HK-2 (cell line): ENCODE data around the gene NDOR1.
"Not testable (repeated sequence)": the region's sequence is repeated elsewhere in the genome, so short reads cannot be mapped to it uniquely, and the experiment has no call there.

Experiments
- DNase-seq: peaks from one replicate; pipeline ENCODE4 v3.0.0-alpha.2; 2018; ENCODE audit not compliant: unreplicated experiment

Gene NDOR1

DNA sequence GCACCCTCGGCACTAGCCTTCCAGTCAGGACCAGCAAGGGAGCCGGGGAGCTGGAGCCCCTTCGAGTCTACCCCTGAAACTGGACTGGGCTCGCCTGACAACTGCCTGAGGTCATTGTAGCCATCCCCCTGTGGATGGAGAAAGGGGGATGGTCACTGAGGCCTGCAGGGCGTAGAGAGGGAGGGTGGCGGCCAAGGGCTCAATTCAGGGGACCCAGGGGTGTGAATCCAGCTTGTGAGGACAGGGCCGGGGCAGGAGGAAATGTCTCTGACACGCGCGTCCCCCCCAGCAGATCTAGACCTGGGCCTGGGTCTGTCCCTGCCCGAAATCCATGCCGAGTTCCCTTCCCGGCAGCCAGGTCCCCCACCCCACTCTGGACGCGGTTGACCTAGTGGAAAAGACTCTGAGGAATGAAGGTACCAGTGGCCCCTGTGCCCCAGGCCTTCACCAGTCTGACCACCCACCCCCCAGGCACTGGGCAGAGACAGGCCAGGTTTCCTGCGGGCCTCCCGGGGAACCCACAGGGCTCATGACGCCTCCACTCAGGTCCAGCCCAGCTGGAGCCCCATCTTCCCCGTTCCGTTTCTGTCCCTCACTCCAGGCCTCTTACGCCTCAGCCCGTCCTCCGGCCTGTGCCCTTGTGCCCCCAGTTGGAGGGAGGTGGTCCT lies 26.0 kb downstream of the NDOR1 start:
- no peak for DNase-seq

DNA sequence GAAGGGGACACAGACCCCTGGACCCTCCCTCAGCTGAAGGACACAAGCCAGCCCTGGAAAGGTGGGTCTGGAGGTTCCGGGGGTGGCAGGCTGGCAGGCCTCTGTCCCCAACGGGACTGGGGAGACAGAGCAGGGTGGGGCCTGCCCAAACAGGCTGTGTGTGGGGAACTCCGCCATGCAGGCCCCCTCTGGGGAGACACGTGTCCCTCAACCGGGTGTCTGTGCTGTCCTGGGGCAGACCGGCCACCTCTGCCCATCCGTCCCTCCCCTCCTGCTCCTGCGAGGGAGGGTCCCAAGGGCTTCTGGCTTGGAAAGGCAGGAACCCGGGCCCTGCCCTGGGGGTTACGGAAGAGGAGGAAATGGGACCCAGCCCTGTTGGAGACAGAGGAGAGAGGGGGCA lies 26.6 kb downstream of the NDOR1 start:
- no peak for DNase-seq

DNA sequence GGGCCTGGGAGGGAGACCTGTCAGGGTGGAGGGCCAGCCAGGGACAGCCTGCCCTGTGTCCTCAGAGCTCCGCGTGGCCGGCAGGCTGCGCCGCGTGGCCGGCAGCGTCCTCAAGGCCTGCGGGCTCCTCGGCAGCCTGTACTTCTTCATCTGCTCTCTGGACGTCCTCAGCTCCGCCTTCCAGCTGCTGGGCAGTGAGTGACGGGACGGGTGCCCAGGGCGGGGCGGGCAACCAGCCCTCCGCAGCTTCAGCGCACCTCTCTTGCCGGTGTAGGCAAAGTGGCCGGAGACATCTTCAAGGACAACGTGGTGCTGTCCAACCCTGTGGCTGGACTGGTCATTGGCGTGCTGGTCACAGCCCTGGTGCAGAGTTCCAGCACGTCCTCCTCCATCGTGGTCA lies 27.0 kb downstream of the NDOR1 start:
- no peak for DNase-seq

- no peak for DNase-seq
Measured at GRCh38 chr9:137233143-137233980, 27.9 kb downstream of the NDOR1 start.

GRCh38 chr9:137234055-137234697 lies 28.7 kb downstream of the NDOR1 start:
- DNase-seq, result no peak

GRCh38 chr9:137234758-137235423 lies 29.4 kb downstream of the NDOR1 start:
- DNase-seq, result no peak

DNA sequence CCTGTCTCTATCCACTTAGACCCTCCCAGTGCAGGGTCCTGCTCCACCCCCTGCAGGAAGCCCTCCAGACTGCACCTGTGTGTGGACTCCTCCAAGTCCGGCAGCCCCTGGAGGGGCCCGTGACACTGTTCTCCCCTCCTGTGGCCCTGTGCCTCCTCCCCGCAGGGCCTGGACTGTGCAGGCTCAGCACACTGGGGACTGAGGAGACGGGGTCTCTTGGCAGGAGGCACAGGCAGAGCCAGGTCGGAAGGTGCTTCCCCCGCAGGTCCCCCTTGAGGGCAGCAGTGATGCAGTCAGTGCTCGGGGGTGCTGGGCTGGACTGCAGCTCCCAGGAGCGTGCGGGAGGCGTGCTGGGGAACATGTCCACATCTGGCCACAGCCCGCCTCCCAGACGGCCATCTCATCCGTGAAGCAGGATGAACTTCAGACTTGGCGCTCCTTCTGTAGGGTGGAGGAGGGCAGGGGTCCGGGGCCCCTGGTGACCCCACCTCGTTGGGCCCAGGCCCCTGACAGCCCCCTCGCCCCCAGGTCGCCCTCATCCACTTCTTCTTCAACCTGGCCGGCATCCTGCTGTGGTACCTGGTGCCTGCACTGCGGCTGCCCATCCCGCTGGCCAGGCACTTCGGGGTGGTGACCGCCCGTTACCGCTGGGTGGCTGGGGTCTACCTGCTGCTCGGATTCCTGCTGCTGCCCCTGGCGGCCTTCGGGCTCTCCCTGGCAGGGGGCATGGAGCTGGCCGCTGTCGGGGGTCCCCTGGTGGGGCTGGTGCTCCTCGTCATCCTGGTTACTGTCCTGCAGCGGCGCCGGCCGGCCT lies 30.1 kb downstream of the NDOR1 start:
- DNase-seq, result no peak

- DNase-seq, result peak; percentile 62
Measured at GRCh38 chr9:137236238-137236935, 30.9 kb downstream of the NDOR1 start.

DNA sequence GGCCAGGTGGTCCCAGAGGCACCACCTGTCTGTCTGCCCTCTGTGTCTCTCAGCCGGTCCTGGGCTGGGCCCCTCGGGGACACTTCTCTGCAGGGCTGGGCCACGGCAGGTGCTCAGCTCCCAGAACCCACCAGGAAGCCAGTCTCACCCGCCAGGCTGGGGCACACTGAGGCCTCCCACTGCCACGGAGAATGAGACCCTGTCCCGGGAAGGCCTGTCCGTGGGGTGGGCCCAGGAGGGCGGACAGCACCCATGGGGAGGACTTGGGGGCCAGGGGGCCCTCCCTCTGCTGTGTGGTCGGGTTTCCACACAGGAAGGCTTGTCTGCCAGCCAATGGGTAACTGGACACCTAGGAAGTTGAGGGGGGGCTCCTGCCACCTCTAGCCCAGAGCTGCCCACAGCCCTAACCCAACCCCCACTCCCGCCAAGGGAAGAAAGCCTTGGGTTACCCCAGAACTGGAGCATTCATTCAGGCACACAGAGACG lies 31.5 kb downstream of the NDOR1 start:
- no peak for DNase-seq

- no peak for DNase-seq
Measured at GRCh38 chr9:137237759-137238726, 32.5 kb downstream of the NDOR1 start.

- not testable (repeated sequence) for DNase-seq
Measured at GRCh38 chr9:137239541-137240200, 34.2 kb downstream of the NDOR1 start.

GRCh38 chr9:137240318-137240840 lies 34.9 kb downstream of the NDOR1 start:
- peak; percentile 70 for DNase-seq

- peak; percentile 99 for DNase-seq
Measured at GRCh38 chr9:137240841-137241489, 35.5 kb downstream of the NDOR1 start, which contains the start of gene TUBB4B. TUBB4B (plus strand) TSS chr9:137241287; CDS start chr9:137241361, 74 bp downstream.

GRCh38 chr9:137241490-137242268 lies 36.2 kb downstream of the NDOR1 start:
- peak; percentile 62 for DNase-seq

- no peak for DNase-seq
Measured at GRCh38 chr9:137242269-137243203, 37.0 kb downstream of the NDOR1 start.

DNA sequence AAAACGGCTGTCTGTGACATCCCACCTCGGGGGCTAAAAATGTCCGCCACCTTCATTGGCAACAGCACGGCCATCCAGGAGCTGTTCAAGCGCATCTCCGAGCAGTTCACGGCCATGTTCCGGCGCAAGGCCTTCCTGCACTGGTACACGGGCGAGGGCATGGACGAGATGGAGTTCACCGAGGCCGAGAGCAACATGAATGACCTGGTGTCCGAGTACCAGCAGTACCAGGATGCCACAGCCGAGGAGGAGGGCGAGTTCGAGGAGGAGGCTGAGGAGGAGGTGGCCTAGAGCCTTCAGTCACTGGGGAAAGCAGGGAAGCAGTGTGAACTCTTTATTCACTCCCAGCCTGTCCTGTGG lies 37.7 kb downstream of the NDOR1 start:
- not testable (repeated sequence) for DNase-seq
